Cardiac fibroblast (primary cell): ENCODE measurements around the gene RMND1.
A peak's percentile ranks its signal among the peaks of the same experiment; 100 is the strongest.

Experiments used
- DNase-seq, 2 donors: peaks; one replicate each; pipeline versions ENCODE4 v3.0.0 to v3.0.0-alpha.2; 2010; ENCODE audit warnings: low read depth in 2 of 2
- H3K4me3 ChIP-seq, 2 donors: replicated peaks in 1 of 2; 1 replicate in 1 of 2; 2 replicates in 1 of 2; pipeline ENCODE4 v1.5.1; 2011; ENCODE audit warnings: low read depth in 2 of 2, low read length in 2 of 2, mild to moderate bottlenecking in 2 of 2, moderate library complexity in 1 of 2
- CTCF ChIP-seq: IDR thresholded peaks from one replicate; pipeline ENCODE4 v1.5.1; 2011; ENCODE audit warnings: low read depth, mild to moderate bottlenecking, low read length, inconsistent platforms

Gene RMND1

GRCh38 chr6:151494235-151494935 lies 42.5 kb upstream of the RMND1 start:
- peak; percentile 24 to 46 for DNase-seq
- no peak for TF ChIP-seq CTCF
- H3K4me3 ChIP-seq = peak overlapping the region; percentile 57 to 59

GRCh38 chr6:151493804-151494234 lies 41.9 kb upstream of the RMND1 start, which contains the start of gene CCDC170:
CCDC170 (plus strand) TSS chr6:151494017; CDS start chr6:151494129, 112 bp downstream.
- no peak for TF ChIP-seq CTCF
- peak; percentile 8 to 10 for DNase-seq

GRCh38 chr6:151493161-151493803 lies 41.4 kb upstream of the RMND1 start:
- peak in 1 of 2 donors; percentile 10 for DNase-seq

More at GRCh38 chr6:151493804-151494234, 41.9 kb upstream of the RMND1 start, which contains the start of gene CCDC170:
- H3K4me3 ChIP-seq = peak within 1 kb of the TSS; percentile 57 to 59

GRCh38 chr6:151490996-151491395 lies 39.1 kb upstream of the RMND1 start:
- H3K4me3 ChIP-seq = no peak overlapping the region
- no peak for TF ChIP-seq CTCF
- DNase-seq = peak in 1 of 2 donors; percentile 18

More at GRCh38 chr6:151493161-151493803, 41.4 kb upstream of the RMND1 start:
- no peak for TF ChIP-seq CTCF
- peak overlapping the region; percentile 51 to 59 for H3K4me3 ChIP-seq

- peak in 1 of 2 donors; percentile 43 for DNase-seq
- no peak overlapping the region for H3K4me3 ChIP-seq
- no peak for TF ChIP-seq CTCF
Observed at GRCh38 chr6:151488226-151488625, 36.3 kb upstream of the RMND1 start.

GRCh38 chr6:151483994-151484393 lies 32.1 kb upstream of the RMND1 start:
- no peak for TF ChIP-seq CTCF
- no peak overlapping the region for H3K4me3 ChIP-seq
- no peak for DNase-seq
